ENCODE data around the gene BAG1. TPM values are rescaled to one million over a fixed set of nuclear protein-coding genes. Genes with fewer than 3 reads are reported as not detected.

The BAG1 gene
- total RNA-seq, 1 experiment from 2014 or later: 55.6 TPM

GRCh38 chr9:33272061-33272460, 7.6 kb upstream of the BAG1 start:
- Histone ChIP-seq H3K4me2 (ENCODE audit: low read depth, low read length, poor library complexity, severe bottlenecking) (no peak overlapping the region), H3K9me3 (ENCODE audit: low read length) (no peaks in the 10 kb centered on the region), H3K4me3 (ENCODE audit: low read length) (no peak overlapping the region), H3K36me3 (ENCODE audit: insufficient read depth, low read length) (peaks cover 54% of the 10 kb centered on the region; the same call in 1 of the 2 replicates), H3K9me2 (replicated peaks; ENCODE audit: insufficient read depth, low read length) (no peaks in the 10 kb centered on the region), H3K4me1 (ENCODE audit: low read length) (peaks cover 4% of the 10 kb centered on the region; the same call in 1 of the 2 replicates), H3K27me3 (ENCODE audit: low read length) (no peaks in the 10 kb centered on the region), H3K9ac (ENCODE audit: low read length) (no peak overlapping the region), H3K79me2 (ENCODE audit: low read length) (peaks cover 17% of the 10 kb centered on the region), H3K27ac (ENCODE audit: low read length) (no peak overlapping the region), H4K20me1 (ENCODE audit: insufficient read depth, low read depth, low read length) (no peaks in the 10 kb centered on the region), H2AFZ (ENCODE audit: low read length) (no peak overlapping the region)
- no peak for DNase-seq

- Histone ChIP-seq H3K27me3 (ENCODE audit: low read length) (no peaks in the 10 kb centered on the region), H3K4me1 (ENCODE audit: low read length) (peaks cover 21% of the 10 kb centered on the region), H3K4me2 (ENCODE audit: low read depth, low read length, poor library complexity, severe bottlenecking) (no peak overlapping the region), H3K79me2 (ENCODE audit: low read length) (peaks cover 36% of the 10 kb centered on the region), H3K4me3 (ENCODE audit: low read length) (no peak overlapping the region), H4K20me1 (ENCODE audit: insufficient read depth, low read depth, low read length) (no peaks in the 10 kb centered on the region), H2AFZ (ENCODE audit: low read length) (no peak overlapping the region), H3K36me3 (ENCODE audit: insufficient read depth, low read length) (peaks cover 52% of the 10 kb centered on the region; the same call in 1 of the 2 replicates), H3K9ac (ENCODE audit: low read length) (no peak overlapping the region), H3K27ac (ENCODE audit: low read length) (no peak overlapping the region), H3K9me3 (ENCODE audit: low read length) (no peaks in the 10 kb centered on the region), H3K9me2 (replicated peaks; ENCODE audit: insufficient read depth, low read length) (no peaks in the 10 kb centered on the region)
- DNase-seq: no peak
Measured at GRCh38 chr9:33270146-33270545, 5.6 kb upstream of the BAG1 start.

- Histone ChIP-seq H3K36me3 (ENCODE audit: insufficient read depth, low read length) (peaks cover 41% of the 10 kb centered on the region; the same call in 1 of the 2 replicates), H3K9ac (ENCODE audit: low read length) (no peak overlapping the region; the same call in 1 of the 2 replicates), H2AFZ (ENCODE audit: low read length) (no peak overlapping the region), H3K4me1 (ENCODE audit: low read length) (peaks cover 30% of the 10 kb centered on the region), H3K9me2 (replicated peaks; ENCODE audit: insufficient read depth, low read length) (no peaks in the 10 kb centered on the region), H3K4me2 (ENCODE audit: low read depth, low read length, poor library complexity, severe bottlenecking) (peak overlapping the region; percentile 89), H3K27me3 (ENCODE audit: low read length) (no peaks in the 10 kb centered on the region), H3K4me3 (ENCODE audit: low read length) (no peak overlapping the region), H3K79me2 (ENCODE audit: low read length) (peaks cover 51% of the 10 kb centered on the region), H3K27ac (ENCODE audit: low read length) (no peak overlapping the region), H3K9me3 (ENCODE audit: low read length) (no peaks in the 10 kb centered on the region), H4K20me1 (ENCODE audit: insufficient read depth, low read depth, low read length) (peaks cover 5% of the 10 kb centered on the region; the same call in 1 of the 2 replicates)
- no peak for DNase-seq
Measured at GRCh38 chr9:33267151-33267767, 2.8 kb upstream of the BAG1 start.

- H3K36me3 ChIP-seq (ENCODE audit: insufficient read depth, low read length): peaks cover 44% of the 10 kb centered on the region; the same call in 1 of the 2 replicates
- H3K4me1 ChIP-seq (ENCODE audit: low read length): peaks cover 30% of the 10 kb centered on the region
- no peaks in the 10 kb centered on the region for H3K9me2 ChIP-seq (replicated peaks; ENCODE audit: insufficient read depth, low read length)
- H3K27me3 ChIP-seq (ENCODE audit: low read length): no peaks in the 10 kb centered on the region
- DNase-seq: no peak
- H3K9me3 ChIP-seq (ENCODE audit: low read length): no peaks in the 10 kb centered on the region
- H3K9ac ChIP-seq (ENCODE audit: low read length): peak overlapping the region; percentile 93
- no peak overlapping the region for H2AFZ ChIP-seq (ENCODE audit: low read length)
- H3K79me2 ChIP-seq (ENCODE audit: low read length): peaks cover 66% of the 10 kb centered on the region
- H4K20me1 ChIP-seq (ENCODE audit: insufficient read depth, low read depth, low read length): peaks cover 5% of the 10 kb centered on the region; the same call in 1 of the 2 replicates
- H3K4me2 ChIP-seq (ENCODE audit: low read depth, low read length, poor library complexity, severe bottlenecking): peak overlapping the region; percentile 89
- peak overlapping the region; percentile 86 for H3K4me3 ChIP-seq (ENCODE audit: low read length)
- no peak overlapping the region for H3K27ac ChIP-seq (ENCODE audit: low read length)
Measured at GRCh38 chr9:33265211-33265865, 830 bp upstream of the BAG1 start.

- H3K4me1 ChIP-seq (ENCODE audit: low read length): peaks cover 30% of the 10 kb centered on the region
- no peaks in the 10 kb centered on the region for H3K9me3 ChIP-seq (ENCODE audit: low read length)
- H3K9me2 ChIP-seq (replicated peaks; ENCODE audit: insufficient read depth, low read length): no peaks in the 10 kb centered on the region
- peak overlapping the region; percentile 84 for H3K4me2 ChIP-seq (ENCODE audit: low read depth, low read length, poor library complexity, severe bottlenecking)
- H3K27ac ChIP-seq (ENCODE audit: low read length): peak overlapping the region; percentile 42
- H3K27me3 ChIP-seq (ENCODE audit: low read length): no peaks in the 10 kb centered on the region
- peak overlapping the region; percentile 59; the same call in 1 of the 2 replicates for H2AFZ ChIP-seq (ENCODE audit: low read length)
- DNase-seq: peak; percentile 80
- H4K20me1 ChIP-seq (ENCODE audit: insufficient read depth, low read depth, low read length): peaks cover 5% of the 10 kb centered on the region; the same call in 1 of the 2 replicates
- peak overlapping the region; percentile 86 for H3K4me3 ChIP-seq (ENCODE audit: low read length)
- peaks cover 74% of the 10 kb centered on the region for H3K79me2 ChIP-seq (ENCODE audit: low read length)
- H3K36me3 ChIP-seq (ENCODE audit: insufficient read depth, low read length): peaks cover 53% of the 10 kb centered on the region; the same call in 1 of the 2 replicates
- H3K9ac ChIP-seq (ENCODE audit: low read length): peak overlapping the region; percentile 93
Measured at GRCh38 chr9:33264003-33264472, 470 bp downstream of the BAG1 start.

GRCh38 chr9:33263131-33264002, 1.1 kb downstream of the BAG1 start:
- Histone ChIP-seq H3K9ac (ENCODE audit: low read length) (peak overlapping the region; percentile 93), H3K4me2 (ENCODE audit: low read depth, low read length, poor library complexity, severe bottlenecking) (peak overlapping the region; percentile 84), H3K4me3 (ENCODE audit: low read length) (peak overlapping the region; percentile 86), H4K20me1 (ENCODE audit: insufficient read depth, low read depth, low read length) (peaks cover 5% of the 10 kb centered on the region; the same call in 1 of the 2 replicates), H3K36me3 (ENCODE audit: insufficient read depth, low read length) (peaks cover 53% of the 10 kb centered on the region; the same call in 1 of the 2 replicates), H2AFZ (ENCODE audit: low read length) (peak overlapping the region; percentile 59; the same call in 1 of the 2 replicates), H3K27me3 (ENCODE audit: low read length) (no peaks in the 10 kb centered on the region), H3K27ac (ENCODE audit: low read length) (peak overlapping the region; percentile 42; the same call in 1 of the 2 replicates), H3K4me1 (ENCODE audit: low read length) (peaks cover 30% of the 10 kb centered on the region), H3K9me3 (ENCODE audit: low read length) (no peaks in the 10 kb centered on the region), H3K79me2 (ENCODE audit: low read length) (peaks cover 77% of the 10 kb centered on the region), H3K9me2 (replicated peaks; ENCODE audit: insufficient read depth, low read length) (no peaks in the 10 kb centered on the region)
- DNase-seq: peak; percentile 61

- Histone ChIP-seq H4K20me1 (ENCODE audit: insufficient read depth, low read depth, low read length) (peaks cover 5% of the 10 kb centered on the region; the same call in 1 of the 2 replicates), H3K9ac (ENCODE audit: low read length) (no peak overlapping the region), H3K36me3 (ENCODE audit: insufficient read depth, low read length) (peaks cover 54% of the 10 kb centered on the region), H3K4me3 (ENCODE audit: low read length) (no peak overlapping the region), H3K27me3 (ENCODE audit: low read length) (no peaks in the 10 kb centered on the region), H2AFZ (ENCODE audit: low read length) (no peak overlapping the region), H3K9me2 (replicated peaks; ENCODE audit: insufficient read depth, low read length) (no peaks in the 10 kb centered on the region), H3K4me1 (ENCODE audit: low read length) (peaks cover 9% of the 10 kb centered on the region), H3K9me3 (ENCODE audit: low read length) (no peaks in the 10 kb centered on the region), H3K4me2 (ENCODE audit: low read depth, low read length, poor library complexity, severe bottlenecking) (no peak overlapping the region), H3K79me2 (ENCODE audit: low read length) (peaks cover 52% of the 10 kb centered on the region), H3K27ac (ENCODE audit: low read length) (no peak overlapping the region)
- no peak for DNase-seq
Measured at GRCh38 chr9:33260372-33260771, 4.1 kb downstream of the BAG1 start.
